ENCODE results near the gene CRYGN.

The CRYGN gene

GRCh38 chr7:151428378-151429236 lies 11.3 kb downstream of the CRYGN start:
- Histone ChIP-seq H3K9ac (no peak overlapping the region), H3K27ac (peak overlapping the region; percentile 66; the same call in 1 of the 2 replicates), H3K4me2 (peak overlapping the region; percentile 56), H3K79me2 (ENCODE audit: insufficient read depth, low read depth) (no peaks in the 10 kb centered on the region), H3K36me3 (ENCODE audit: insufficient read depth) (no peaks in the 10 kb centered on the region), H3K4me1 (ENCODE audit: low read depth, poor library complexity, severe bottlenecking) (peaks cover 30% of the 10 kb centered on the region), H3K27me3 (ENCODE audit: insufficient read depth, low read depth) (no peaks in the 10 kb centered on the region), H4K20me1 (ENCODE audit: insufficient read depth) (no peaks in the 10 kb centered on the region), H2AFZ (ENCODE audit: low read depth) (peak overlapping the region; percentile 42; the same call in 1 of the 2 replicates), H3K4me3 (IDR thresholded peaks at IDR 0.05; ENCODE audit: insufficient read depth, low read depth, low read length) (no peak overlapping the region)
- TF ChIP-seq, protein P1, sequence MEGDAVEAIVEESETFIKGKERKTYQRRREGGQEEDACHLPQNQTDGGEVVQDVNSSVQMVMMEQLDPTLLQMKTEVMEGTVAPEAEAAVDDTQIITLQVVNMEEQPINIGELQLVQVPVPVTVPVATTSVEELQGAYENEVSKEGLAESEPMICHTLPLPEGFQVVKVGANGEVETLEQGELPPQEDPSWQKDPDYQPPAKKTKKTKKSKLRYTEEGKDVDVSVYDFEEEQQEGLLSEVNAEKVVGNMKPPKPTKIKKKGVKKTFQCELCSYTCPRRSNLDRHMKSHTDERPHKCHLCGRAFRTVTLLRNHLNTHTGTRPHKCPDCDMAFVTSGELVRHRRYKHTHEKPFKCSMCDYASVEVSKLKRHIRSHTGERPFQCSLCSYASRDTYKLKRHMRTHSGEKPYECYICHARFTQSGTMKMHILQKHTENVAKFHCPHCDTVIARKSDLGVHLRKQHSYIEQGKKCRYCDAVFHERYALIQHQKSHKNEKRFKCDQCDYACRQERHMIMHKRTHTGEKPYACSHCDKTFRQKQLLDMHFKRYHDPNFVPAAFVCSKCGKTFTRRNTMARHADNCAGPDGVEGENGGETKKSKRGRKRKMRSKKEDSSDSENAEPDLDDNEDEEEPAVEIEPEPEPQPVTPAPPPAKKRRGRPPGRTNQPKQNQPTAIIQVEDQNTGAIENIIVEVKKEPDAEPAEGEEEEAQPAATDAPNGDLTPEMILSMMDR (conservative IDR thresholded peaks at IDR 0.05; ENCODE audit: low read depth, low read length), result no peak

DNA sequence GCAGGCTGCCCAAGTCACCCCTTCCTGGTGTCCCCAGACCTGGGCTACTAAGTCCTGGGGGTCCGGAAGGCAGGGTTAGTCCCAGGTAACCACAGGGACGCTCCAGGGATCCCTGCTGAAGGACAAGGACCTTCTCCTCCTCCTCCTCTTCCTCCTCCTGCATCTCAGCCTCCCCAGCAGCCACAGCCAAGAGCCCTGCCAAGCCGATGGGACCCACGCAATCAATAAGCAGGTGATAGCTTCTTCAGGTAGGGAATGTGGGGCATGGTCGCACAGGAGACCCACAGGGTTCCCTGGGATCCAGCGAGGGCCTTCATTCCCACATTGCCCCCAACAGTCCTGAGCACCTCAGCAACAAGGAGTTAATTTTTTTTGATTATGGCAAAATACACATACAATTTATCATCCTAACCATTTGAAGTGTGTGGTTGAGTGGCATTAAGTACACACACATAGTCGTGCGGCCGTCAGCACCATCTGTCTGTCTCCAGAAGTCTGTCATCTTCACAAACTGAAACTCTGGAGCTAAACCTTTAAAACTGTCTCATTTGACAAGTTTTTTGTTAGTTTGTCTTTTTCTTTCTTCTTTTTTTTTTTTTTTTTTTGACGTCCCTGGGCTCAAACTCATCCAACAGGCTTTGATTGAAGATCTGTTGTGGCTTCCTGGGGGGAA lies 12.1 kb downstream of the CRYGN start:
- Histone ChIP-seq H3K27ac (no peak overlapping the region), H3K36me3 (ENCODE audit: insufficient read depth) (no peaks in the 10 kb centered on the region), H3K4me3 (IDR thresholded peaks at IDR 0.05; ENCODE audit: insufficient read depth, low read depth, low read length) (no peak overlapping the region), H4K20me1 (ENCODE audit: insufficient read depth) (no peaks in the 10 kb centered on the region), H3K4me1 (ENCODE audit: low read depth, poor library complexity, severe bottlenecking) (peaks cover 26% of the 10 kb centered on the region), H3K27me3 (ENCODE audit: insufficient read depth, low read depth) (no peaks in the 10 kb centered on the region), H3K4me2 (no peak overlapping the region), H3K79me2 (ENCODE audit: insufficient read depth, low read depth) (no peaks in the 10 kb centered on the region), H3K9ac (no peak overlapping the region), H2AFZ (ENCODE audit: low read depth) (no peak overlapping the region)
- TF ChIP-seq, protein P1 (conservative IDR thresholded peaks at IDR 0.05; ENCODE audit: low read depth, low read length), result no peak

DNA sequence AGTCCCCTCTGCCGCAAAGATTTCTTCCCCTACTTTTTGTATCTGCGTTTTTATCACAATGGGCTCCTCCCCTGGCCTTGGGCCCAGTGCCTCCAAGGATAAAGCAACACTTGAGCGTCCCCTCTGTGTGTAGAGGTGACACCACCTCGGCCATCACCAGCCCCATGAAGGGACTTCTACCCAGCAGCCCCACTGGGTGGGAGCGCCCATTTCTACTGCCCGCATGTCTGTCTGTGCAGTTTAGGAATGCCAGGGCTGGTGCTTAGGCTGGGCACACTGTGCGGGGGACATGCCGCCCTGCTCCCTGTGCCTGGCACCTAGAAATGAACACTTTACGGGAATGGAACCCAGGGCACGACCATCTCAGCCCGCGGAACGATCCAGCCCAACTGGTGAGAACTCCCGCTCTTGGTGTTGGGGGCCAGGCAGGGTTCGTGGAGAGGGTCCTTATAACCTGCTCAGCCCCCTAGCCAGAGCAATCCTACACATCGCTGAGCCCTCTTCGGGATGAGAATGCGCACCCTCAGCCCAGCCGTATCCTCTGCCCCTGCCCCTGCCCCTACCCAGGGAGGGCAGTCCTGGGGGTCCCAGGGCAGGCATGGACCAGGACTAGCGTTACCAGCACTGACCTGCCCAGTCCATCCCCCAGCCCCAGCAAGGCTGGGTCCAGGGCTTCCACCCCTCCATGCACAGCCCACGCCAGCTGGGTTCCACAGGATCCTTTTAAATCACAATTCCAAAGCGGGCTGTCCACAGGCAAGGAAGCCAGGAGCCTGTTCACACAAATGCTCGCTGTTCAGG lies 12.8 kb downstream of the CRYGN start:
- Histone ChIP-seq H3K27me3 (ENCODE audit: insufficient read depth, low read depth) (no peaks in the 10 kb centered on the region), H3K4me2 (no peak overlapping the region), H3K4me1 (ENCODE audit: low read depth, poor library complexity, severe bottlenecking) (peaks cover 26% of the 10 kb centered on the region), H3K27ac (no peak overlapping the region), H3K4me3 (IDR thresholded peaks at IDR 0.05; ENCODE audit: insufficient read depth, low read depth, low read length) (no peak overlapping the region), H2AFZ (ENCODE audit: low read depth) (no peak overlapping the region), H4K20me1 (ENCODE audit: insufficient read depth) (no peaks in the 10 kb centered on the region), H3K79me2 (ENCODE audit: insufficient read depth, low read depth) (no peaks in the 10 kb centered on the region), H3K9ac (no peak overlapping the region), H3K36me3 (ENCODE audit: insufficient read depth) (no peaks in the 10 kb centered on the region)
- TF ChIP-seq, protein P1 (conservative IDR thresholded peaks at IDR 0.05; ENCODE audit: low read depth, low read length), result no peak

DNA sequence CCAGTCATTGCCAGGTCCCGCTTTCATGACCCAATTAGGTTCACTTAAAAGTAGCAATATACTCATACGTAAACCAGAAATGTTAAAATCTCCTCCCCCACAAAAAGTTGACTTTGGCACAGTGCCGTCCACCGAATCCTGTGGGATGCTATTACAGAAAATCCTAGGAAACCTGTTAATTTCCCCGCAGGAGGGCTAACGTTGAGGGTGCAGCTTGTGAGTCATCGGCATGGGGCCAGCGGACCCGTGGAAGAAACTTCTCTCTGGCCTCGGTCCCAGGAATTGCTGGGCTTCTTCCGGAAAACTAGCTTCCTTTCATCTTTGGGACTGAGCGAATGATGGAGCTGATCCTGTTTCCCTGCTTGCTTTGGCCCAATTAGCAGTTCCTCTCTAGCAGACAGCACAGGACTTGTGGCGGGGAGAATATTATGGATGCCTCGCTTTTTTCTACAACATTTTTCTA lies 13.5 kb downstream of the CRYGN start:
- Histone ChIP-seq H2AFZ (ENCODE audit: low read depth) (no peak overlapping the region), H3K79me2 (ENCODE audit: insufficient read depth, low read depth) (no peaks in the 10 kb centered on the region), H3K36me3 (ENCODE audit: insufficient read depth) (no peaks in the 10 kb centered on the region), H3K4me2 (no peak overlapping the region), H3K9ac (no peak overlapping the region), H3K27ac (no peak overlapping the region), H3K4me3 (IDR thresholded peaks at IDR 0.05; ENCODE audit: insufficient read depth, low read depth, low read length) (no peak overlapping the region), H4K20me1 (ENCODE audit: insufficient read depth) (no peaks in the 10 kb centered on the region), H3K27me3 (ENCODE audit: insufficient read depth, low read depth) (no peaks in the 10 kb centered on the region), H3K4me1 (ENCODE audit: low read depth, poor library complexity, severe bottlenecking) (peaks cover 26% of the 10 kb centered on the region)
- TF ChIP-seq, protein P1 (conservative IDR thresholded peaks at IDR 0.05; ENCODE audit: low read depth, low read length), result no peak

Data from KMS-11 (cell line).